Measurements from ENCODE around the gene PERP. TPM values are rescaled to one million over a fixed set of nuclear protein-coding genes. Genes with fewer than 3 reads are reported as not detected.

PERP gene
- total RNA-seq, 4 donors from 2014 or later = 21.5 to 80.2 (median 34.7) TPM

DNA sequence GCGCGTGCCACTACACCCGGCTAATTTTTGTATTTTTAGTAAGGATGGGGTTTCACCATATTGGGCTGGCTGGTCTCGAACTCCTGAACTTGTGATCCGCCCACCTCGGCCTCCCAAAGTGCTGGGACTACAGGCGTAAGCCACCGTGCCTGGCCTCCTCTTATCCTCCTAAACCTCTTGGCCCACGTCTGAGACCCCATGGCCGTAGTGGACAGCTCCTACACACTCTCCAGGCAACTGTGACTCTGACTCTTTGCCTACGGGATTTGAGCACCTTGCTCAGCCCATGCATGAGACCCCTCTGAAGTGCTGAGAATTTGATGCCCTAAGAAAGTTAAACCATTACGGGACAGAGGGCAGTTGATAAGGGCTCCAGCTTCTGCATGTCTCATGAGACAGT is 25.0 kb downstream of the PERP start:
- no peak for TF ChIP-seq CTCF (IDR thresholded peaks at IDR 0.05; ENCODE audit: low read depth)

- no peak for TF ChIP-seq CTCF (IDR thresholded peaks at IDR 0.05; ENCODE audit: low read depth)
Observed at GRCh38 chr6:138078491-138078890, 28.7 kb downstream of the PERP start.

DNA sequence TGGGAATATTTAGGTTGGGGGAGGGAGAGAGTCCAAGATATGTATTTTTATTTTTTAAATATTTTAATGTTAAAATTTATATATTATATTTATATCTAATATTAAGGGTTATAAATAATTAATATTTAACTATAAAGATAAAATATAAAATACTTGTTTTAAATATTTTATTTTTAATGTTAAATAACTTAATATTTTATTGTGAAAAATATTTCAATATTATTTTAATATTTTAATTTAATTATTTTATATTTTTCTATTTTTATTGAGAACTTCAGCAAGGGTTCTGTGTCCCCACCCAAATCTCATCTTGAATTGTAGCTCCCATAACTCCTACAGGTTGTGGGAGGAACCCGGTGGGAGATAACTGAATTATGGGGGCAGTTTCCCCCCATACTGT is 34.0 kb downstream of the PERP start:
- no peak for TF ChIP-seq CTCF (IDR thresholded peaks at IDR 0.05; ENCODE audit: low read depth)

- no peak for TF ChIP-seq CTCF (IDR thresholded peaks at IDR 0.05; ENCODE audit: low read depth)
Observed at GRCh38 chr6:138063726-138064125, 43.5 kb downstream of the PERP start.

GRCh38 chr6:138054982-138055381 is 52.2 kb downstream of the PERP start:
- no peak for TF ChIP-seq CTCF (IDR thresholded peaks at IDR 0.05; ENCODE audit: low read depth)

- no peak for TF ChIP-seq CTCF (IDR thresholded peaks at IDR 0.05; ENCODE audit: low read depth)
Observed at GRCh38 chr6:138052783-138053182, 54.4 kb downstream of the PERP start.

GRCh38 chr6:138044972-138045371 is 62.2 kb downstream of the PERP start:
- no peak for TF ChIP-seq CTCF (IDR thresholded peaks at IDR 0.05; ENCODE audit: low read depth)
